H1 (cell line): Measurements from ENCODE around the gene FAM111A. TPM values are rescaled to one million over a fixed set of nuclear protein-coding genes. Genes with fewer than 3 reads are reported as not detected.

Experiments
- CBX5 ChIP-seq: fragments of 300-800, 300-1000 bp; sonication (generic); IDR thresholded peaks from 2 replicates; pipeline ENCODE4 v1.7.1; 2016; ENCODE audit warnings: antibody characterized with exemption, low read length, low read depth
- KDM1A ChIP-seq: fragments of 200-600, 300-600 bp; sonication (generic); IDR thresholded peaks from 2 replicates; pipeline ENCODE4 v1.7.1; 2016; ENCODE audit warnings: mild to moderate bottlenecking, low read length, borderline replicate concordance
- KDM5A ChIP-seq: fragments of 200-600 bp; IDR thresholded peaks from 2 replicates; pipeline ENCODE4 v1.7.1; 2012; ENCODE audit warnings: mild to moderate bottlenecking, low read length, inconsistent platforms, mixed read lengths
- RXRA ChIP-seq: IDR thresholded peaks from 2 replicates; pipeline ENCODE4 v1.6.1; 2011; ENCODE audit warnings: low read depth, mild to moderate bottlenecking, low read length, moderate library complexity; ENCODE audit not compliant: insufficient read depth
- SIX5 ChIP-seq: IDR thresholded peaks from 2 replicates; pipeline ENCODE4 v1.6.1; 2011; ENCODE audit warnings: mild to moderate bottlenecking, low read depth, low read length
- TBP ChIP-seq: IDR thresholded peaks from 2 replicates; pipeline ENCODE4 v1.6.1; 2011; ENCODE audit warnings: low read depth, low read length, improper control_type of control experiment
- polyA plus RNA-seq, 7 experiments: library from polyadenylated mRNA; depleted of rRNA in 3 of 7; stranded (reverse) in 5 of 7; unstranded in 2 of 7; fragments of >200 nt in 5 of 7; fragments of 200-250 nt in 2 of 7; gene quantifications; 1 replicate in 5 of 7; 2 replicates in 1 of 7; 4 replicates in 1 of 7; pipeline versions ENCODE4 v1.2.1 to v1.2.3, GENCODE V29; 2011 to 2013; ENCODE audit warnings: missing spikeins in 2 of 7, mixed read lengths in 2 of 7
- total RNA-seq: library from RNA; stranded (reverse); fragmentation: NEBNext Ultra II Directional; extraction: Animal tissue kit (Norgen Biotek cat#: 25700); gene quantifications from 2 replicates; pipeline ENCODE4 v1.2.1, GENCODE V29; 2021
- TF ChIP-seq, protein P1 (sequence below): IDR thresholded peaks from 2 replicates; pipeline ENCODE4 v1.6.1; 2012; ENCODE audit warnings: inconsistent platforms
- TF ChIP-seq, protein P2 (sequence below): IDR thresholded peaks from 2 replicates; pipeline ENCODE4 v1.6.1; 2012; ENCODE audit warnings: low read length, inconsistent platforms

Gene FAM111A
- total and polyA plus RNA-seq, 2 of the 8 experiments (the other 6 are each of a cell fraction or from before 2014, with no cell fraction given), result 10.2 to 29.9 TPM

DNA sequence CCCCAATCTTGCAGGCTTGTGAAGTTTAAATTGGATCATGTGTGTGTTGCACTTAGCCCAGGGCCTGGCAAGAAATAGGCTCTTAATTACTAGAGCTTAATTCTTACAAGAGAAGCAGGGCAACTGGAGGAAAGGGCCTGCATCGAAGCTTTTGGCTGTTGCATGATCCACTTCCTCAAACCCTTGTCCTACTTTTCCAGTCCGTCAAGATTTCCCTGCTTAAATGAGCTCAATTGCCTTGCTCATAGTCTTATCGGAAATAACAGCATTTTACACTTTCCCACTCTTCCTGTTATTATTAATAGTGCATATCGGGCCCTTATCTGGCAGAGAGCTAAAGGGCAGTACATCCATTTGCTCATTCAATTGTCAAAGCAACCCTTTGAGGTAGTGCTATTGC, 47.3 kb downstream of the FAM111A start (continued):
- TF ChIP-seq KDM1A (no peak), KDM5A (no peak), TBP (no peak), RXRA (no peak), SIX5 (no peak), CBX5 (no peak)
- TF ChIP-seq, protein P1, sequence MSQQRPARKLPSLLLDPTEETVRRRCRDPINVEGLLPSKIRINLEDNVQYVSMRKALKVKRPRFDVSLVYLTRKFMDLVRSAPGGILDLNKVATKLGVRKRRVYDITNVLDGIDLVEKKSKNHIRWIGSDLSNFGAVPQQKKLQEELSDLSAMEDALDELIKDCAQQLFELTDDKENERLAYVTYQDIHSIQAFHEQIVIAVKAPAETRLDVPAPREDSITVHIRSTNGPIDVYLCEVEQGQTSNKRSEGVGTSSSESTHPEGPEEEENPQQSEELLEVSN, result no peak
- TF ChIP-seq, protein P2, sequence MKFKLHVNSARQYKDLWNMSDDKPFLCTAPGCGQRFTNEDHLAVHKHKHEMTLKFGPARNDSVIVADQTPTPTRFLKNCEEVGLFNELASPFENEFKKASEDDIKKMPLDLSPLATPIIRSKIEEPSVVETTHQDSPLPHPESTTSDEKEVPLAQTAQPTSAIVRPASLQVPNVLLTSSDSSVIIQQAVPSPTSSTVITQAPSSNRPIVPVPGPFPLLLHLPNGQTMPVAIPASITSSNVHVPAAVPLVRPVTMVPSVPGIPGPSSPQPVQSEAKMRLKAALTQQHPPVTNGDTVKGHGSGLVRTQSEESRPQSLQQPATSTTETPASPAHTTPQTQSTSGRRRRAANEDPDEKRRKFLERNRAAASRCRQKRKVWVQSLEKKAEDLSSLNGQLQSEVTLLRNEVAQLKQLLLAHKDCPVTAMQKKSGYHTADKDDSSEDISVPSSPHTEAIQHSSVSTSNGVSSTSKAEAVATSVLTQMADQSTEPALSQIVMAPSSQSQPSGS, result no peak
